ENCODE measurements around the gene BICC1. TPM values are rescaled to one million over a fixed set of nuclear protein-coding genes. Genes with fewer than 3 reads are reported as not detected.

The BICC1 gene
- total RNA-seq, 1 donor from 2014 or later, result 7.6 TPM

DNA sequence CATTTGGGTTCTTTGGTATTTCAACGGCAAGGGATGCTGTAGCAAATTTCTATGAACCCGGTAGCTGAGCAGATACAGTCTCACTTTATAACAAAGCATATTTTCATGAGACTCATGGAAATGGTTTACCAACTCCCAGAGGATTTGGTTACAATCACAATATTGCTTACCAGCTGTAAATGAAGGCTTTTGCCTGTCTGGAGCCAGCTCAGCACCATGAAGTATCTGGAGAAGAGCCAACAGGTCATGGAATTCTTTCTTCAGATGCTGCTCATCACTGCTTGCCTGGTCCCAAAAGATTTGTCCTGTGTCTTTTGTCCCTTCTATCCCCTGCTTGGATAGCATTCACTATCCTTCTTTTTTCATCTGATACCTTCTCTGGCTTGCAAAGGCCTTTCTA lies 346.9 kb downstream of the BICC1 start:
- no peak for DNase-seq

DNA sequence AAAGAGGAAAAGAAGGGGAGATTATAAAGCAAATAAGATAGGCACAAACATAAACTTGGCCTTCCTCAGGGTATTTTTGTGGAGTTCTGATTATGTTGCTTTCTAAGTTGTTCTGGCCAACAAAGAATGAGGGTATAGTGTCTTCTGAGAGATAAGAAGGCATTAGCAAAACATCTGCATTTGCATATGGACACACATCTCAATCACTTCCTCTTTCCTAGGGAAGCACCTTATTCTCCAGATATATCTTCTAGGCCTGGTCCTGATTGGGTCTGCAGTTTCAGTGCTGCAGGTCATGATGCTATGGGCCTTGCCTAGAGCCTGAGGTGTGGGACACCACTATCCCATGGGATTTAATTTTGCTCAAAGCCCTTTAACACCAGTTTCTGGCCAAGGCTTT lies 355.0 kb downstream of the BICC1 start:
- DNase-seq, result no peak

DNA sequence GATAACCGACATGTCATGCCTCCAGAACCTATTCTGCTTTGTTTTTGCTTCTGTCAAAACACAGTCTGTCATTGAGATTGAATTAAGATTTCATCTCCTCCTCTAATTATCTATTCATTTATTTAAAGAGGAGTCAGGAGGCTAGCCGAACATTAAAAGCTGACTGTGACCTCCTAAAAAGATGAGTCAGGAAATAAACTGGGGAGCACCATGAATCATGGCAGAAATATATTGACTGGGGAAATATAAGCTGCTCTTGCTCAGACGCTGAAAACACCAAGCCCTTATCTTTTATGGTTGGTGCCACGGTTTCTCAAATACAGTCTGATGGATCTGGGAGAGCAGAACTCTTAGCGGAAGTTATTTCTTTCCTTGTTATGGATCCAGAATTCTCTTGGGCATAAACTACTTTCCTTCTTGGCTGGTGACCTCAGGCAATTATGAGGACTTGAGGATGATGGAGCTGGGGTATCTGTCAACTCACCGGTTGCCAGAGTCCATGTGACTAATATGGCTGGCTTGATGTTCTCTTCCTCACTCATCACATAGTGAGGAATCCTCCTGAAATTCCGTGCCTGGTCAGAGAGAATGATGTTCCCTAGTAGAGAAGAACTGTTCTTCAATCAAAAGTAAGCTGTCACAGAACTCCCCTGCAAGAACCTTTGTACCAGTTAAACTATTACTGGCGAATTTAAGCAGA lies 356.2 kb downstream of the BICC1 start:
- no peak for DNase-seq

DNA sequence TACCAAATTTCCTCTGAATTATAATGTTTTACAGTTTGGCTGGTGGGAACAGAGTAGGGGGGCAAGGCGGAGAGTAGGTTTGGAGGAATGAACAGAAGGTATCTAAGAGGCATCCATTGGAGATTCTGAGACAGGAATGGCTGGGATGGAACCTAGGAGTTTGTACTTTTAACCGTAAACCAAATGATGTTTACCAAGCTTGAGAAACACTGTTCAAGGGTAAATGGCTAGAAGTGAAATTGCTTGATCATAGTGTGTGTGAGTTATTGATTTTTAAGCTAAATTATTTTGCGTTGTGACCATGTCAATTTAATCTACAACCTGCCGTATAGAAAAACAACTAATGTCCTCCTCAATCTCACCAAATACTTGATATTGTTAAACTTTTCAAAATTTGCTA lies 357.4 kb downstream of the BICC1 start:
- no peak for DNase-seq

- no peak for DNase-seq
Observed at GRCh38 chr10:58873161-58873560, 360.5 kb downstream of the BICC1 start.

Other genes starting within 250 kb of the BICC1 start
- gene IPMK, start 245.0 kb upstream of the BICC1 start, total RNA-seq, result 40.4 TPM
- 20.9 TPM for gene CISD1, start 243.7 kb upstream of the BICC1 start, total RNA-seq
- gene UBE2D1, start 177.9 kb upstream of the BICC1 start, total RNA-seq, result 60.4 TPM
- gene TFAM, start 127.5 kb upstream of the BICC1 start, total RNA-seq, result 53.0 TPM